Panc1 (cell line): Measurements from ENCODE around the gene MYCBP2.

Experiments used
- POLR2AphosphoS5 ChIP-seq: IDR thresholded peaks from 2 replicates; pipeline ENCODE4 v1.6.1; 2012; ENCODE audit warnings: mild to moderate bottlenecking, low read depth, low read length, moderate library complexity
- TF ChIP-seq, protein P1 (sequence below): fragments of 450-650 bp; IDR thresholded peaks from 2 replicates; pipeline ENCODE4 v1.5.1; 2017; ENCODE audit warnings: mild to moderate bottlenecking
- TF ChIP-seq, protein P2 (sequence below), 2 experiments: IDR thresholded peaks; 2 replicates each; pipeline ENCODE4 v1.6.1; 2011 to 2012; ENCODE audit warnings: low read depth in 2 of 2, control low read depth in 1 of 2, low read length in 1 of 2, mild to moderate bottlenecking in 1 of 2, moderate library complexity in 1 of 2; ENCODE audit not compliant: insufficient read depth in 1 of 2

DNA sequence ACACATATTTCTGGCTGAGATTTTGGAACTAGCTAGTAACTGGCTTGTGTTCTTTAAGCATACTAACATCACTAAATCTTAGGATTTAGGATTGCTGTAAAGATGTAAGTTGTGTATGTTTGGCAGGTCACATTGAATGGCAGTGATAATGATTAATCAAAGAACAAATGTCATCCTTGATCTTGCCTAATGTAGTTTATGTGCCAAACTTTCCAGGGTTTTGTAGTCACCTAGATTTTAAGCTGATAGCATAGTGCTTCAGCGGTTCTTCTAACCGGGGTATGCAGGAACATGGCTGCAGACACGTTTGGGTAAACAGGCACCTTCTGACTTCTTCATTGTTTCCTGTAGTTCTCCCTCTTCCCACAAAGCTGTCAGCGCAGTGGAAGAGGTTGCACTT is 325.4 kb downstream of the MYCBP2 start:
- TF ChIP-seq, protein P1, sequence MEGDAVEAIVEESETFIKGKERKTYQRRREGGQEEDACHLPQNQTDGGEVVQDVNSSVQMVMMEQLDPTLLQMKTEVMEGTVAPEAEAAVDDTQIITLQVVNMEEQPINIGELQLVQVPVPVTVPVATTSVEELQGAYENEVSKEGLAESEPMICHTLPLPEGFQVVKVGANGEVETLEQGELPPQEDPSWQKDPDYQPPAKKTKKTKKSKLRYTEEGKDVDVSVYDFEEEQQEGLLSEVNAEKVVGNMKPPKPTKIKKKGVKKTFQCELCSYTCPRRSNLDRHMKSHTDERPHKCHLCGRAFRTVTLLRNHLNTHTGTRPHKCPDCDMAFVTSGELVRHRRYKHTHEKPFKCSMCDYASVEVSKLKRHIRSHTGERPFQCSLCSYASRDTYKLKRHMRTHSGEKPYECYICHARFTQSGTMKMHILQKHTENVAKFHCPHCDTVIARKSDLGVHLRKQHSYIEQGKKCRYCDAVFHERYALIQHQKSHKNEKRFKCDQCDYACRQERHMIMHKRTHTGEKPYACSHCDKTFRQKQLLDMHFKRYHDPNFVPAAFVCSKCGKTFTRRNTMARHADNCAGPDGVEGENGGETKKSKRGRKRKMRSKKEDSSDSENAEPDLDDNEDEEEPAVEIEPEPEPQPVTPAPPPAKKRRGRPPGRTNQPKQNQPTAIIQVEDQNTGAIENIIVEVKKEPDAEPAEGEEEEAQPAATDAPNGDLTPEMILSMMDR, result no peak
- TF ChIP-seq, protein P2, sequence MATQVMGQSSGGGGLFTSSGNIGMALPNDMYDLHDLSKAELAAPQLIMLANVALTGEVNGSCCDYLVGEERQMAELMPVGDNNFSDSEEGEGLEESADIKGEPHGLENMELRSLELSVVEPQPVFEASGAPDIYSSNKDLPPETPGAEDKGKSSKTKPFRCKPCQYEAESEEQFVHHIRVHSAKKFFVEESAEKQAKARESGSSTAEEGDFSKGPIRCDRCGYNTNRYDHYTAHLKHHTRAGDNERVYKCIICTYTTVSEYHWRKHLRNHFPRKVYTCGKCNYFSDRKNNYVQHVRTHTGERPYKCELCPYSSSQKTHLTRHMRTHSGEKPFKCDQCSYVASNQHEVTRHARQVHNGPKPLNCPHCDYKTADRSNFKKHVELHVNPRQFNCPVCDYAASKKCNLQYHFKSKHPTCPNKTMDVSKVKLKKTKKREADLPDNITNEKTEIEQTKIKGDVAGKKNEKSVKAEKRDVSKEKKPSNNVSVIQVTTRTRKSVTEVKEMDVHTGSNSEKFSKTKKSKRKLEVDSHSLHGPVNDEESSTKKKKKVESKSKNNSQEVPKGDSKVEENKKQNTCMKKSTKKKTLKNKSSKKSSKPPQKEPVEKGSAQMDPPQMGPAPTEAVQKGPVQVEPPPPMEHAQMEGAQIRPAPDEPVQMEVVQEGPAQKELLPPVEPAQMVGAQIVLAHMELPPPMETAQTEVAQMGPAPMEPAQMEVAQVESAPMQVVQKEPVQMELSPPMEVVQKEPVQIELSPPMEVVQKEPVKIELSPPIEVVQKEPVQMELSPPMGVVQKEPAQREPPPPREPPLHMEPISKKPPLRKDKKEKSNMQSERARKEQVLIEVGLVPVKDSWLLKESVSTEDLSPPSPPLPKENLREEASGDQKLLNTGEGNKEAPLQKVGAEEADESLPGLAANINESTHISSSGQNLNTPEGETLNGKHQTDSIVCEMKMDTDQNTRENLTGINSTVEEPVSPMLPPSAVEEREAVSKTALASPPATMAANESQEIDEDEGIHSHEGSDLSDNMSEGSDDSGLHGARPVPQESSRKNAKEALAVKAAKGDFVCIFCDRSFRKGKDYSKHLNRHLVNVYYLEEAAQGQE (IDR thresholded peaks at IDR 0.05; ENCODE audit: insufficient read depth in 1 of 2, low read depth in 2 of 2, low read length in 1 of 2), result no peak
- TF ChIP-seq POLR2AphosphoS5, result no peak
